ENCODE measurements around the gene CCDC142. TPM values are rescaled to one million over a fixed set of nuclear protein-coding genes. Genes with fewer than 3 reads are reported as not detected.

Gene CCDC142
- total and polyA plus RNA-seq, 9 of the 15 experiments (the other 6 are each of a cell fraction or from before 2014, with no cell fraction given), result 0.55 to 11.7 (median 7.2) TPM

GRCh38 chr2:74502720-74503505 is 20.1 kb upstream of the CCDC142 start (continued):
- TF ChIP-seq ZFP36 (IDR thresholded peaks at IDR 0.05; ENCODE audit: low read depth, low read length, partially characterized antibody) (no peak), TSC22D4 (tag; IDR thresholded peaks at IDR 0.05) (no peak), ZNF696 (CRISPR knock-in tag; conservative IDR thresholded peaks at IDR 0.05) (no peak), ESRRA (IDR thresholded peaks at IDR 0.05; ENCODE audit: borderline replicate concordance, low read depth) (no peak), ZNF146 (CRISPR knock-in tag; IDR thresholded peaks at IDR 0.05; ENCODE audit: unreplicated experiment) (no peak), COPS2 (conservative IDR thresholded peaks at IDR 0.05) (no peak), HMGN3 (IDR thresholded peaks at IDR 0.05; ENCODE audit: borderline replicate concordance, extremely low read depth, insufficient read length, low read depth, low read length) (peak; percentile 94), DNMT1 (IDR thresholded peaks at IDR 0.05) (no peak), TAF9B (IDR thresholded peaks at IDR 0.05; ENCODE audit: partially characterized antibody) (peak; percentile 72), VEZF1 (CRISPR knock-in tag; IDR thresholded peaks at IDR 0.05) (peak; percentile 45), SNAPC5 (CRISPR knock-in tag; IDR thresholded peaks at IDR 0.05) (no peak), TCF15 (CRISPR knock-in tag; IDR thresholded peaks at IDR 0.05) (no peak), ZNF253 (CRISPR knock-in tag; conservative IDR thresholded peaks at IDR 0.05) (no peak), HLTF (IDR thresholded peaks at IDR 0.05) (no peak), CTCFL (IDR thresholded peaks at IDR 0.05; ENCODE audit: borderline replicate concordance, insufficient read depth, low read depth, low read length, poor library complexity, severe bottlenecking) (no peak), ZBED1 (IDR thresholded peaks at IDR 0.05) (no peak), FOXJ2 (tag; IDR thresholded peaks at IDR 0.05) (no peak), RFX5 (IDR thresholded peaks at IDR 0.05; ENCODE audit: low read depth, low read length) (no peak), BHLHE40 (IDR thresholded peaks at IDR 0.05; ENCODE audit: low read length) (peak; percentile 99), ZBTB17 (CRISPR knock-in tag; IDR thresholded peaks at IDR 0.05) (0 out of 2 replicates have a peak, but pooled peaks have one; percentile 10), NCOA6 (IDR thresholded peaks at IDR 0.05) (no peak), ZBTB5 (IDR thresholded peaks at IDR 0.05) (no peak)

All from K562 (cell line).